HG02973 (cell line): ENCODE results near the gene INSYN1.
"Not testable (repeated sequence)": the region's sequence is repeated elsewhere in the genome, so short reads cannot be mapped to it uniquely, and the experiment has no call there.

Experiments used
- ATAC-seq: cut with Tn5 transposase; IDR thresholded peaks from one replicate; pipeline ENCODE4 v1.9.1; 2021; ENCODE audit warnings: moderate library complexity; ENCODE audit not compliant: unreplicated experiment

Gene INSYN1

DNA sequence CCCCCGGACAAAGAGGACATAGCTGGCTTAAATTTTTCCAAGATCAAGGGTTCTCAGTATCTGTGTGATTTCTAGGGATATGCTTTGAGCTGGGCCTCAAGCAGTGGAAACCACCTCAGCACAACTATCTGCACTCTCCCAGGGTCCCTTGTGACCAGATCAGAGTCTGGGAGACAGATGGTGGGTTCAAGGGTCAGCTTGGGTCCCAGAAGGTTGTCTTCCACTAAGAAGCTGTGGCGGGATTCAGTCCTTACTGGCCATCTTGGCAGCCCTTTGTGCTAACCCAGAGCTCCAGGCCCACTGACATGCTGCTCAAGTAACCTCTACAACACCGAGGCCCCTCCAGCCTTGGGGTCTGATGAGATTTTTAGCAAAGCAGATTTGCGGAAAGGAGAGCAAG, 2.7 kb downstream of the INSYN1 start:
- ATAC-seq: no peak

DNA sequence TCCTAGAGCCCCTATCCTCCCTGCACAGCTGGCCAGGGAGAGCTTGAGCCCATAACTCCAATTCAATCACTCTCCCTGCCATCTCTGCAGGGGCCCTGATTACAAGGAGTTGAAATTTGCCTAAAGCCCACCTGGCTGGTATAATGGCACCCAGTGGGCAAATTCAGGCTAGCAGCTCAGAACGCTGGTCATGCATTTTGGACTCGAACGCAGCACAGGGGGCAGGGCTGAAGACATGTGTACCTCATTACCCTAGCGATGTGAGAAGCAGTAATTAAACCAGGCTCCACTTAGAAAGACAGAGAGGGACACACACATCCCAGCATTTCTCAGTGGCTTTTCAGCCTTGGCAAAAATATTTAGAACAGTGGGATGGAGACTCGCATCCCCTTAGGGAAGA, 3.2 kb downstream of the INSYN1 start:
- no peak for ATAC-seq

DNA sequence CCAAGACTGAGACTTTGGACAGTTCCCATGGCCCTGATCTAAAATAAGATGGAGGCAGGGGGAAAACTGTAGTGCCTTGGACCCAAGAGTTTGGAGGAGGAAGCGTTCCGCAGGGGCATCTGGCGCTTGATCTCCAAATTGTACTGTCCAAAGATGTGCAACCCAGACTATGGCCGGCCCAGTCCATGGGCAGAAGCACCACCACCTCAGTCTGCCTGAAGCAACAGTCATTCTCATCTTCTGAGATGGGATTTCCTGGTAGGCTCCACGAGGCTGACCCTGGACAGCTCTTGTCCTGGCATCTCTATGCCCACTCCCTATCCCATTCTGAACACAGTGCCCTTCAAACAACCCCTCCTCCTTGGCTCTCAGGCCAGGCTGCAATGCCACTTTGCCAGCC, 3.6 kb downstream of the INSYN1 start:
- no peak for ATAC-seq

DNA sequence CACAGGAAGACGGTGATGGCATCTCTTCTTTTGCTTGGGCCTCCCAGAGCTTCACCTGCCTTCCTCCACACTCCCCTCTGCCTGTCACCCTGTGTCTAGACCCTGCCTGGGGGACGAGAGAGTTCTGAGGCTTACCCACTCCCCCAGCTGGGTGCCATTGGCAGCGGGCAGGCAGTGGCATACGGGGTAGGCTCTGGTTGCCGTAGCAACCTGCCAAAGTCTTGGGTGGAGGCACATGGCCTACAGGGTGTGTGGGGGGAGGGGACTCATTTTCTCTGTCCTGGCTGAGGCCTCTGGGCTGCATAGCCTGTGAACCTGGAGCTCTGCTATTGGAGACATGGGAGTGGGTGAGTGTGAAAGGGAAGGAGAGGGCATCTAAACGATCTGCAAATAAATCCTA, 4.4 kb downstream of the INSYN1 start:
- ATAC-seq: no peak

DNA sequence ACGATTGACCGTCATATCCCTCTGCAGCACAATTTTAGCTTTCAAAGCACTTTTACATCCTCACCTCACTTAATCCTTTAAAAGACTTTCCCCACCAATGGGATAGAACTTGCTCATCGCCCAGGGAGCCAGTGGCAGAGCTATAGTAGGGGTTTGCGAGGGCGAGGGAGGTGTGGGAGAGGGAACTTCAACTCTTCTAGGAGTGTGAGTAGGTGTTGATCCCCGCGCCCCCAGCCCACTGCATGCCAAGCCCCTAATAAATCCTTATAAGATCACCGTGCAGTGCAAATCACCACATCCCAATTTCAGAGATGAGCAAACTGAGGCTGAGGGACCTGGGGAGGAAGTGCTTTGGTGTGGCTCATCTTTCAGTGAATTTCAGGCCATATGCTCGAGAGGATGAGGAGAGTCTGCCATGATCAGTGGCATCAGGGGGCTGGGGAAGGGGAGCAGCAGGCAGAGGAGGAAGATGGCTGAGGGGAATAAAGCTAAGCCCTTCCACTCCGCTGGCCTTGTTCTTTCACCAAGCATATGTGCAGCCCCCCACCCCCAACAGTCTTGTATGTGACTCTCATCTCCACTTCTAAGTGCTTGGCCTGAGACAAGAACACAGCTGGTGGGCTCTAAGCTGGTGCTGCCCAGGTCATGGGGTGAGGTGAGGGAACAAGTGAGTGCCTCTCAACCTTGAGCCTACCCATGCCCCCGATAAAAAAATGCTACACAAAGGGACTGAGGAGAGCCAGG, 5.1 kb downstream of the INSYN1 start:
- ATAC-seq: no peak

DNA sequence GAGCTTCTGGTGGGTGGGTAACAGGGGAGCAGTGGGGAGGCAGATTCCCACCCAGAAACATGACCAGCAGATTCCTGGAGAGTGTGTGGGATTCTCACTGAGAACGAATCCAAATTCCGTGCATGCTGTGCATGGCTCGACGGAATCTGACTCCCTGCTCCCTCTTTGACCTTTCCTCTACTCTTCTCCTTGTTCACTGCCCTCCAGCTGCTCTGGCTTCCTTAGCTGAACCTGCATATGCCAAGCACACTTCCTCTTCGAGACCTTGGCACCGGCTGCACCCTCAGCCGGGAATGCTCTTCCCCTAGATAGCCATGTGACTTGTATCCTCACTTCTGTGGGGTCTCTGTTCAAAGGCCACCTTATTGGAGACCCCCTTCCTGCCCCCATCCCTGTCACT, 6.3 kb downstream of the INSYN1 start:
- ATAC-seq: no peak

DNA sequence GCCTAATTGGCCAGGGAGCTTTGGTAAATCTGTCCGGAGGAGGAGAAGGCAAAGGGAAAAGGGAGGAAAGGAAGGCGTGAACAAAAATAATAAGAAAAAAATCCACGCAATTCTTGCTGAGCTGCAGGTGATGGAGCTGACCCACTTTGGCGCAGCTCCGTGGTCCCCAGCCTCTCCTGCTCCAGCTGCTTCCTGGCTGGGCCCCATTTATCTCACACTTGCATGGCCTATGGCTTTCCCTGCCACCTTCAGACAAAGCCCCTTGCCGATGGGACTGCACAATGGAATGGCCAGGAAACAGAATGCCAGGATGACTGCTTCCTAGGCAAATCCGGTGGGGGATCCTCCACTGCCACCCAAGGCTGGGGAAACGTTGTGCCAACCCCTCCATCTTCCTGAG, 6.9 kb downstream of the INSYN1 start:
- no peak for ATAC-seq

DNA sequence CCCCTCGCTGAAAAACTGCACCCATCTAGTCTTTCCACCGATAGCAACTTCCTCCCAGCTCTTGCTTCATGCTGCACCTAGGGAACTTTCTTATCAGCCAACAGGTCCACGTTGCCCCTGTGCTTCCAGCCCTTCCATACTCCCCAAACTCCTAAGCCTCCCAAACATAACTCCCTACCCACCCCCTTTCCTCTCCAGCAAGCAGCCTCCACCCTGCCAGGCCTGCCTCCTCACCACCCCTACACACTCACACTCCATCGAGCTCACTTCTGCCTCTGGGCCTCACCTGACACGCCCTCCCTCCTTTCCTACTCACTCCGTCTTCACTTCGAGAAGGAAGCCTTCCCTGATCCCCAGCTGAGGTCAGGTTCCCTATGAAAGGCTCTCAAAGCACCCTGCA, 8.1 kb downstream of the INSYN1 start:
- no peak for ATAC-seq

DNA sequence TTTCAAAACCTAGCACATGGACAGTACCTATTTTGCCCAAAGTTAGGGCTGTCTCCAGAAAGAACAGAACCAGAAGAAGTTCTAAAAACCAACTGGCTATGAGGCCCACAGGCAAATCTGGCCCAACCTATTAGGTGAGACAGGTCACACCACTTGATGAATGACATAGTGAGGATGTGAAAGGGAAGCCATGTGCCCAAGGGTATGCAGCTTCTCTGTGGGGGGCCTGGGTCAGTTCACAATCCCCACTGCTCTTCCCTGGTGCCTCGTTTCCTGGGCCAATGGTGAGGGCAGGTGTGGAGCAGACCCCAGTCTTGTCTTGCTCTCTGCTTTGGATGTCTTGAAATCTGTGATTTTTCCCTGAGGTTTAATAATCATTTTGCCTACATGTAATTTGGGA, 8.9 kb downstream of the INSYN1 start:
- no peak for ATAC-seq

DNA sequence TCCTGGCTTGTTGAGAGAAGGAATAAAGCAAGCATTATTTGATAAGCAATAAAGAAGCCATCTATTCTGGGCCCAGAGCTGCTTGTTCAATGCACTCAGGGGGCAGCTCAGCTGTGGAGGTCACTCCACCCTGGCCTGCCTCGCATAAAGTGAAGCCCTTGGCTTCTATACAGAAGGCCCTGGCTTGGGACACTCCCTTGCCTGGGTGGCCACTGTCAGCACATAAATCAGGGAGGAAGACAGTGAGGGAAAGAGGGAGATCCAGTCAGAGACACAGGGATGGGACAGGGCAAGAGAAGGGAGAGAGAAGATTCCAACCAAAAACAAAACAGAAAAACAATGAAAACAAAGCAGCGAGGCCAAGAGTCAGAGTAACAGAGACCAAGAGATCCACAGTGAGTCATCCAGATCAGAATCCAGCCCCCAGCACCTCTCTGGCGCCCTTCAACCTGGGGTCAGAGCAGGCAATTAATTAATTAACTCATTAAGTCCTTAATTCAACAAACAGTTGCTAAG, 11.8 kb downstream of the INSYN1 start:
- ATAC-seq: no peak

DNA sequence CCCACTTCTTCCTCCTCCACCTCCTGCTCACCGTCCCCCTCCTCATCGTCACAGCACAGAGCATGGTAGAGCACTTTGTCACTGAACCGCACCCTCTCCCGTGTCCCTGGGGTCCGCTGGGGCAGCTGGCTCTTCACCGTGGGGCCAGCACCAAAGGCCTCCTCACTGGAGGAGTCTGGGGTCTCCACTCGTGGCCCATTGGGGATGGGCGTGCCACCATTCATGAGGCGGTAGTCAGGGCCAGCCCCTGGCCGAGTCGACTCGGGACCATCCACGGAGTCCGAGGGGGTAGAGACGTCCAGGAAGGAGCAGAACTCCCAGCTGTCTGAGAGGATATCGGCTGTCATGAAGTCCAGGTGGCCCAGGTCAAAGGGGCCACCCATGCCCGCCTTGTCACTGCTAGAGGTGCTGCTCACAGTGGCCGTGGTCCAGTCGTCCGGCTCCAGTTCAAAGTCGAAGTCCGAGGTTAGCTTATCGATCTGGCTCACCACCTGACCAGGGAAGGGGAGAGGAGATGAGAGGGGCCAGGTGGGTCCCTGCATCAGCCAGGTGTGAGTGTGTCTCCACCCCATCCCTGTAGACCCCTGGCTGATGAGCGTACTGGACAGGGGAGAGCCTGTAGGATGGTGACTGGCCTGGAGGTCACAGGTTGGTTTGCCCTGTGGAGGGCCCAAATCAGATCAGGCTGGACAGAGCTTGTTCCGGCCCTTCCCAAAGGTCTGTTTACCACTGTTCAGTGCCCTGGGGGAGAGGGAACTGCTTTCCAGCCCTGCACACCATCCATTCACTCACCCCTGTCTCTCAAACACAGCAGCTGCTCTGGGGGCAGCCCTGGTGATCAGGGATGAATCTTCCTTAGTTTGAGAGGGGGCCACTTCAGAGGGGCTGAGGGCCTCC, 12.8 kb downstream of the INSYN1 start:
- ATAC-seq: no peak

DNA sequence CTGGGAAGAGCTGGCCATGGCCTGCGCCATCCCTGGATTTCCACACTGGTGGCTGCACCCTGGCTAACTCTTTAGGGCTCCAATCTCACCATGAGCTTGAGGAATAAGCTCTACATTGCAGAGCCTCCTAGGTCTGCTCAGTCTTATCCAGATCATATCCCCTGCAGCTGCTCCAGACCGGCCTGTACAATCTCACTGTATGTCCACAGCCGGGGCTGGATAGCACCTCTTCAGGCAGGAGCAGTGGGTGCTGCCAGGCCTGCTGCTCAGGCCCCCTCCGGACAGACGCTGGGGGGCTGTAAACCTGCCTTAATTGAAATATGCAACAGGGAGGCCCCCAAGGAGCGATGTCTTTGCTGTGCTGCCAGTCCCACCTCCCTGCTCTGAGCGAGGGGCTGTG, 15.6 kb downstream of the INSYN1 start:
- ATAC-seq: no peak

DNA sequence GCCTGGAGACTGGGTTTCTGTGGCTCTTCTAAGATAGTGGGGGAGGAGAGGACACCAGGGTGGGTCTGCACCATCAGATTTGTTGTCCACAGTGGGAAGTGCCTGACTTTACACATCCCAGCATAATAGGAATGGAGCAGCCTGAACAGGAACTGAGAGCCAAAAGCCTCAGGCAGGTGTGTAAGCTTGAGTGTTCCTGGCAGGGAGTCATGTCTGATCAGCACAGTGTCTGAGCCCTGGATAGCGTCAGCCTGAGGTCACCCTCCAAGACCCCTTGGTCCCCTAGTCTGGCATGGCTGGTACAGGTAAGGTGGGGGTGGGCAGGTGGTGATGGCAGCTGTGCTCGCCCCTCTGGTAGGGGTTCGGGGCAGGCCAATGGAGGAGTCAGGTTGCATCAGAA, 20.2 kb downstream of the INSYN1 start:
- no peak for ATAC-seq

DNA sequence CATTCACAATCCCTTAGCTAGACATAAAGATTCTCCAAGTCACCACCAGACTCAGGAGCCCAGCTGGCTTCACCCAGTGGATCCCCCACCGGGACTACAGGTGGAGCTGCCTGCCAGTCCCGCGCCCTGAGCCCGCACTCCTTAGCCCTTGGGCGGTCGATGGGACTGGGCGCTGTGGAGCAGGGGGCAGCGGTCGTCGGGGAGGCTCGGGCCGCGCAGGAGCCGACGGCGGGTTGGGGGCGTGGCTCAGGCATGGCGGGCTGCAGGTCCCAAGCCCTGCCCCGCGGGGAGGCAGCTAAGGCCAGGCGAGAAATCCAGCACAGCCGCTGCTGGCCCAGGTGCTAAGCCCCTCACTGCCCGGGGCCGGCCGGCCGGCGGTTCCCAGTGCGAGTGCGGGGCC, 21.1 kb downstream of the INSYN1 start:
- ATAC-seq: not testable (repeated sequence)

DNA sequence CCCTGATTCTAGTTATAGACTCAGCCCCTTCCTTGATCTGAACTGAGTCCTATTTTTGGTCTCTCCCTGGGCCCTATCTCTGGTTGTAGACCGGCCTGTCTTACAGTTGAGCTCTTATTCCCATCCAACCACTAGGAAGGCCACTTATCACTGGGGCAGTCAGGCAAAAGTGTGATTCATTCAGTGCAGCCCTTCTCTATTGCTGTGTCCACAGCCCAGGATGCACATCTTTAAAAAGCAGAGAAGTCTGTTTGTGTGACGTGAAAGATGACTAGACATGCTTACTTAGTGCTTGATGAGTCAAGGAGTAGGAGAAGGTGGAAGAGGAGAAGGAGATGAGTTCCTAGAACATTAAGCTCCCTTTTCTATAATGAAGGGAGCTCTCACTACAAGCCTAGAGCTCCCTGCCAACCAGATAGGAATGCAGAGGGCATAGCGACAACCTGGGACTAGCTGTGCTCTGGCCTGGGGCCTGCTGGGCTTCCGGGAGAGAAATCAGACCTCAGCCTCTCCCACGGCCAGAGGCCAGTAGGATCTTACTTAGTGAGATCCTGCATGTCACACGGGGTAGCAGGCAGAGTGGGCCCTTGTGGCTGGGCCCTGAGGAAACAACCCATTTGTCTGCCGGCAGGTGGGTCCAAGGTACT, 25.7 kb downstream of the INSYN1 start:
- no peak for ATAC-seq

DNA sequence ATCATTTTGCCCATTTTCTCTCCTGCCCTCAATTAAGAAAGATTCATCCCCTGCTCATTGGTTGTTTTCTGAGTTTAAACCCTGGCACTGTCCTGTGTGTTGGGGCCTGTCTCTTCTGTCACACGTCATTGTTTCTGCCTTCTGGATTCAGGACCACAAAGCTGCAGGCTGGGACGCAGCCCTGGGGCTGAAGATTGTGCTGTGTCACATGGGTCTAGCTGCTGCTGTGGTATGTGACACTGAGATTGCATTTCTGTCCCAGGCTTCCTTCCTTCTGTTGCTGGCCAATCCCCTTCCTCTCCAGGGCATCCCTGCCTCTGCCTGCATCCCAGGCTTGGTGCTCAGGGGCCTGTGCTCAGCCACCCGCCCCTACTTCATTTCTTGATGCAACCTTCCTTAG, 28.9 kb downstream of the INSYN1 start:
- no peak for ATAC-seq

DNA sequence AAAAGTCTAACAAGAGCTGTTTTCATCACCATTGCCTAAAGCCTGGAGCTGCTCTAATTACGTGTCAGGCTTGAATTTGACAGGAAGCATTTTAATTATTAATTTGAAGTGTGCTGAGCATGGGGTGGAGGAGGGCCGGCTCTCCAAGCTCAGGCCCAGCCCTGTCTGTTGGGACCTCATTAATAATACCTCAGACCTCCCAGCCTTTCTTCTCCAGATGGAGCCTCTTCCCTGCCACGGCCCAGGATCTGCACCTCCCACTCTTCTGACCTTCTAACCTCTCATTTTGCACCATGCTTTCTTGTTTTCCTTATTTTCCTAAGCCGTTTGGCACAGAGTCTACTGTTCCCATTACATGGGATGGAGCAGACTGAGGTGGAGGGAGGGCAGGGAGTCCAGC, 30.0 kb downstream of the INSYN1 start:
- no peak for ATAC-seq

DNA sequence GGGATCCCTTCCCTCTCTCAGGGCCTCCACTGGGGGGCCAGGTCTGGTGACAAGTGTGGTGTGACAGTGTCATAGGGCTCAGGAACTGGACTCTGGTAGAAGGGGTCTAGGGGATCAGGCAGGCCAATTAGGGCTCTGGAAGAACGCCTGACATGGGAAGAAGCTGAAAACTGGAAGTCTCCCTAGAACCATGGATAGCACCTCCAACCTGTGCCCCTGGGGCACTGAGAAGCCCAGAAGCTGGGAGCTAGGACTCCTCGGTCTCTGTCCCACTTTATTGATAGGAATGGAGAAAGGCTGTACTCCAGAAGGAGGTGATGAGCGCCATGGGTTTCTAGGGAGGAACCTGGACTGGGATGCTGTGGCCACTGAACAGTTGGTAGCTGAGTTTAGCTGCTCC, 30.7 kb downstream of the INSYN1 start:
- ATAC-seq: no peak

DNA sequence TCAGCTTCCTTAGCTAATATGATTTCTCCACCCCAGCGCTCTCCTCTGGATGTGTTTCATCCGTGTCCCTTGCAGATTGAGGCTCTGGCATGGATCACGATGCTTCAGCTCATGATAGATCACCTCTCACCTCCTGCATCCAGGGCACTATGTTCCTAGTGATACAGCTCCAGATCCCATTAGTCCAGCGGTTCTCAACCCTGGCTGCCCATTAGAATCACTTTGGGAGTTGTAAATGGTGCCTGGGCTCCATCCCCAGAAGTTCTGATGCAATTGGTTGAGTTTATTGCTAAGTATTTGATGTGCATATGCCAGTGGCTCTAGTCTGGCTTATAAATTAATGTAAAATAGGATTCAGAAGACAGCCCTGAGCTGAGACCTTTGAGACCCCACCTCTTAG, 34.5 kb downstream of the INSYN1 start:
- ATAC-seq: no peak

DNA sequence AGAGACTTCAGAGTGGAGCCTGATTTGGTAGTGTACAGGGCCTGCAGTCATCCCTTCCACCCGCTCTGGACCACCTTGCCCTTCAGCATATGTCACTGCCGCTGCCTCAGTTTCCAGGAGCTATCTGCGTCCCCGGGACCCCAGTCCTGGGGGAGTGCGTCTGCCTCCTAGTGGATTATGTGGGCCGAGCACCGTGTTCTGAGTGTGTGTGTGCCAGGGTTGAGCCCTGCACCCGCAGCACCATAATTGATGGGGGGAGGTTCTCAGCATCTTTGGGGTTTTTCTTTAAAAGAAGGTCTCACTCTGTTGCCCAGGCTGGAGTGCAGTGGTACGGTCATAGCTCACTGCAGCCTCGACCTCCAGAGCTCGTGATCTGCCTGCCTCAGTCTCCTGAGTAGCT, 35.3 kb downstream of the INSYN1 start:
- no peak for ATAC-seq

DNA sequence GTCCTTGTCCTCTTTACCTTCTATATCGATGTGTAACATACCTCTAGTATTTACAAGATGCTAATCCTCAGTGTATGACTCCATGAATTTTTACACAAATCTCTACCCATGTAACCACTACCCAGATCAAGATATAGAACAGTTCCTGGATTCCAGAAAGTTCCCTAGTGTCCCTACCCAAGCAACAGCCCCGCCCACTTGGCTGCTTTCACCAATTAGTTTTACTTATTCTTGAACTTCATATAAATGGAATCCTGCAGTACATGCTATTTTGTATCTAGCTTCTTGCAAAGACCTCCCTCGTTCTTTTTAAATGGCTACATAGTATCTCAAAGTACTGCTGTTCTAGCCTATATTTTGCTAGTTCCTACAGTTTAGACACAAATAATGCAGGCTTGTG, 35.9 kb downstream of the INSYN1 start:
- no peak for ATAC-seq

DNA sequence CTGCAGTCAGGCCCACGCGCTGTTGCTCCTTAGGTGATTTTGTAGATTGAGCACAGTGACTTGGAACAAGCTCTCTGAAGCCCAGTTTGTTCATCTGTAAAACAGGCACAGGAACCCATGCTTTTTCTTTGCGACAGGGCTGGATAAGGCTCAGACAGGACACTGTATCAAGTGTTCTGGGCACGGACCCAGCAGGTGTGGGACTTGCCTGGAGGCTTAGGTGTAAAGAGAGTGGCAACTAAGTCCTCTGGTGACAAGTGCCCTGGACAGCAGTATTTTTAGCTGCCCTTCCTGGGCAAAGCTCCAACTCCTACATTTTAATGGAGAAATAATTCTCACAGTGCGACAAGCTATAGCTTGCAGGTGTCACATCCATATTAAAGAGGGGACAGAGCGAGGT, 36.7 kb downstream of the INSYN1 start:
- no peak for ATAC-seq
